ENCODE measurements around the gene HBA1. TPM values are rescaled to one million over a fixed set of nuclear protein-coding genes. Genes with fewer than 3 reads are reported as not detected.
"Not testable (repeated sequence)": the region's sequence is repeated elsewhere in the genome, so short reads cannot be mapped to it uniquely, and the experiment has no call there.

The HBA1 gene
- total RNA-seq, 1 experiment from 2014 or later = not detected

DNA sequence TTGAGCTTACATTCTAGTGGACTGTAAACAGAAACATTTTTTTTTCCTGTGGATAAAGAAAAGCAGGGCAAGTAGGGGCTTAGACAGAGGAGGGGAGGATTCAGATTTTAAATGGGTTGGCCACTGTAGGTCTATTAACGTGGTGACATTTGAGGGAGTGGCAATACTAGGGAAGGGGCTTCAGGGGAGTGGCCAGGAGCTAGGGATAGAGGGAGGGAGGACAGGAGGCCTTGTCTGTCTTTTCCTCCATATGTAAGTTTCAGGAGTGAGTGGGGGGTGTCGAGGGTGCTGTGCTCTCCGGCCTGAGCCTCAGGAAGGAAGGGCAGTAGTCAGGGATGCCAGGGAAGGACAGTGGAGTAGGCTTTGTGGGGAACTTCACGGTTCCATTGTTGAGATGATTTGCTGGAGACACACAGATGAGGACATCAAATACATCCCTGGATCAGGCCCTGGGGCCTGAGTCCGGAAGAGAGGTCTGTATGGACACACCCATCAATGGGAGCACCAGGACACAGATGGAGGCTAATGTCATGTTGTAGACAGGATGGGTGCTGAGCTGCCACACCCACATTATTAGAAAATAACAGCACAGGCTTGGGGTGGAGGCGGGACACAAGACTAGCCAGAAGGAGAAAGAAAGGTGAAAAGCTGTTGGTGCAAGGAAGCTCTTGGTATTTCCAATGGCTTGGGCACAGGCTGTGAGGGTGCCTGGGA lies 17.2 kb upstream of the HBA1 start:
- DNase-seq (ENCODE audit: low read depth) = no peak

DNA sequence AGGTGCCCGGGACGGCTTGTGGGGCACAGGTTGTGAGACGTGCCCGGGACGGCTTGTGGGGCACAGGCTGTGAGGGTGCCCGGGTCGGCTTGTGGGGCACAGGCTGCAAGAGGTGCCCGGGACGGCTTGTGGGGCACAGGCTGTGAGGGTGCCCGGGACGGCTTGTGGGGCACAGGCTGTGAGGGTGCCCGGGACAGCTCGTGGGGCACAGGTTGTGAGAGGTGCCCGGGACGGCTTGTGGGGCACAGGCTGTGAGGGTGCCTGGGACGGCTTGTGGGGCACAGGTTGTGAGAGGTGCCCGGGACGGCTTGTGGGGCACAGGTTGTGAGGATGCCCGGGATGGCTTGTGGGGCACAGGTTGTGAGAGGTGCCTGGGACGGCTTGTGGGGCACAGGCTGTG lies 16.2 kb upstream of the HBA1 start:
- not testable (repeated sequence) for DNase-seq (ENCODE audit: low read depth)

DNA sequence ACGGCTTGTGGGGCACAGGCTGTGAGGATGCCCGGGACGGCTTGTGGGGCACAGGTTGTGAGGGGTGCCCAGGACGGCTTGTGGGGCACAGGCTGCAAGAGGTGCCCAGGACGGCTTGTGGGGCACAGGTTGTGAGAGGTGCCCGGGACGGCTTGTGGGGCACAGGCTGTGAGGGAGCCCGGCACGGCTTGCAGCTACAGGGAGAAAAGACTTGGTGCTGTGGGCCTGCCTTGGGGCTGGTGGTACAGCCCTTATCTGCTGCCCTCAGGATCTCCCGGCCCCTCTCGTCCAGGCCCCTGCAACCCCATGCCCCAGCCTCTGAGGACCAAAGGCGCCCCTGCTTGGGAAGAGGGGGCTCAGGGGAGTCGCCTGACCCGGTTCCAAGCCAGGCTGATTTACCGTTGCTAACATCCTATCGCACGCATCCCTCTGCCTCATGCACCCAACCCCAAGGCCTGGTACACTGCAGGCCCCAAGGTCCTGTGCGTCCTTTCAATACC lies 15.7 kb upstream of the HBA1 start:
- no peak for DNase-seq (ENCODE audit: low read depth)

DNA sequence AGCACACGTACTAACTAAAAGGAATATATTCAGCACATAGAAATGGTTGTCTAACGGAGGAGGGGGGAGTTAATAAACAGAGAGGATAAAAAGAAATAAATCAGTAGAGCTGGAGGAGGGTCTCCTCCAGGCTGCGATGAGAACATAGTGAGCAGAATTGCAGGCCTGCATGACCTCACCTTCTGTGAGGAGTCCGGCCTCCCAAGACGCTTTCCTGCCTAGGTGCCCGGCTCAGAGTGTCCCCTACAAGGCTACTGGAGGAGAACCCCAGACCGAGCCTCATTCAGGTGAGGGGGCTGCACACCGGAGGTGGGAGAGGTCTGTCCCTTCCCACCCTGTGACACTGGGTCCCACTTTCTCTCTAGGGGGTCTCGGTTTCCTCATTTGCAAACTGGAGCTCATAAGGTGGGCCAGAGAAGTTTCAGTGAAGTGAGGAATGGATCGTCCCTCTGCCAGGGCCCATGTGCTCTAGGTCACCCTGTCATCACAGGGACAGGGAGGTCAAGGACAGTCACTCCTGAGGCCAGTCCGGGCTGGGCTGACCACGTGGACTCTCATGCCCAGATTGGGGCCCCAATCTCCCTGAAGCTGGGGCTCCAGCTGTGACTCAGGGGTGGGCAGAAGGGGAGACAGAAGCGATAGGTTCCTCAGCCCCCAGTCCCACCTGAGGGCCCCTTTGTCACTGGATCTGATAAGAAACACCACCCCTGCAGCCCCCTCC lies 14.0 kb upstream of the HBA1 start:
- DNase-seq (ENCODE audit: low read depth) = no peak

DNA sequence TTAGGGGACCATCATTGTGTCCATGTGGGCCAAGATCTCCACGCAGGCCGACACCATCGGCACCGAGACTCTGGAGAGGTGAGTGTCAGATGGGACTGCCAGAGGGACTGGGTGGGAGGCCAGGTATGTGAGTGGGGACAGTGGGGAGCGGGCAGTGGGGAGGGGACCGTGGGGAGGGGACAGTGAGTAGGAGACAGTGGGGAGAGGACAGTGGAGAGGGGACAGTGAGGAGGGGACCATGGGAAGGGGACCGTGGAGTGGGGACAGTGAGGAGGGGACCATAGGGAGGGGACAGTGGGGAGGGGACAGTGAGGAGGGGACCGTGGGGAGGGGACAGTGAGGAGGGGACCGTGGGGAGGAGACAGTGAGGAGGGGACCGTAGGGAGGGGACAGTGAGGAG lies 13.3 kb upstream of the HBA1 start:
- DNase-seq (ENCODE audit: low read depth) = not testable (repeated sequence)

DNA sequence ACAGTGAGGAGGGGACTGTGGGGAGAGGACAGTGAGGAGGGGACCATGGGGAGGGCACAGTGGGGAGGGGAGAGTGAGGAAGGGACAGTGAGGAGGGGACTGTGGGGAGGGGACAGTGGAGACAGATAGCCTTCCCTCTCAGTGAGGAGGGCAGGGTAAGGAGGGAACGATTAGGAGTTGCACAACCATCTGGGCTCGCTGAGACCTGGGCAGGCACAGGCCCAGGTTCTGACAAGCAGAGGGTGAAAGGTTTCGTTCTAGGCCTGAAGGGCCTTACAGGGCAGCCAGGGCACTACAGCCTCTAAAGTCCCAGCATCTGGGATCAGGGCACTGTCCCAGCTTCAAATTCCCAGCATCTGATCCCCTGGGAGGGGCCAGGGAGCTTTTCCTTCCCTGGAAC lies 12.8 kb upstream of the HBA1 start:
- not testable (repeated sequence) for DNase-seq (ENCODE audit: low read depth)

DNA sequence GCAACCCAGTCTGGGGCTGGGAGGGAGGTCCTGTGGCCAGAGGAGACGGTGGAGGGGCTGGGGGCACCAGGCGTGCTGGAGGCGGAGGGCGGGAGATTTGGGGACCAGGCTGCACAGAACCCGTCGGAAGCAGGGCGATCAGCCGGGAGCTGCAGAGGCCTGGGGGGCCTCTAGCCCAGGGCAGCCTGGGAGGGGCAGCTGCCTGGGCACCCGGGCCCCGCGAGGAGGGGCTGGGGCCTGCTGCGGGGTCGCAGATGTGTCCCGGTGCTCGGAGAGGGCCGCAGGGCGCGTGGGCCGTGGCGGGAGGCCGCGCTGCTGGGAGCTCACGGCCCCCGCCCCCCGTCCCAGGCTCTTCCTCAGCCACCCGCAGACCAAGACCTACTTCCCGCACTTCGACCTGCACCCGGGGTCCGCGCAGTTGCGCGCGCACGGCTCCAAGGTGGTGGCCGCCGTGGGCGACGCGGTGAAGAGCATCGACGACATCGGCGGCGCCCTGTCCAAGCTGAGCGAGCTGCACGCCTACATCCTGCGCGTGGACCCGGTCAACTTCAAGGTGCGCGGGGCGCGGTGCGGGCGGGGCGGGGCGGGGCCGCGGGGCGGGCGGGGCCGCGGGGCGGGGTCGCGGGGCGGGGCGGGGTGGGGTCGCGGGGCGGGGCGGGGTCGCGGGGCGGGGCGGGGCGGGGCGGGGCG lies 12.2 kb upstream of the HBA1 start:
- DNase-seq (ENCODE audit: low read depth) = not testable (repeated sequence)

DNA sequence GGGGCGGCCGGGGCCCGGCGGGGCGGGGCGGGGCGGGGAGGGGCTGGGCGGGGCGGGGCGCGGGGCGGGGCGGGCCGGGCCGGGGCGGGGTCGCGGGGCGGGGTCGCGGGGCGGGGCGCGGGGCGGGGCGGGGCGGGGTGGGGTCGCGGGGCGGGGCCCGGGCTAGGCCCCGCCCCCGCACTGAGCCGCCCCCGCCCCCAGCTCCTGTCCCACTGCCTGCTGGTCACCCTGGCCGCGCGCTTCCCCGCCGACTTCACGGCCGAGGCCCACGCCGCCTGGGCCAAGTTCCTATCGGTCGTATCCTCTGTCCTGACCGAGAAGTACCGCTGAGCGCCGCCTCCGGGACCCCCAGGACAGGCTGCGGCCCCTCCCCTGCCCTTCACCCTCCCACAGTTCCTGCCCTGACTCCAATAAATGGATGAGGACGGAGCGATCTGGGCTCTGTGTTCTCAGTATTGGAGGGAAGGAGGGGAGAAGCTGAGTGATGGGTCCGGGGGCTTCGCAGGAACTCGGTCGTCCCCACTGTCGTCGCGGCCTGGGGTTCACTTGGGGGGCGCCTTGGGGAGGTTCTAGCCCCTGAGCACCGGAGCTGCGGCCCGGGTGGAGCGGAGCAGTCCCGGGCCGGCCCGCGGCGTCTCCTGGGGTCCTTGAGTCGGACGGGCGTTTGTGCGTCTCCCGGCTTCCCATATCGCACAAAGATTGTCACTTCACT lies 11.5 kb upstream of the HBA1 start:
- DNase-seq (ENCODE audit: low read depth) = no peak

DNA sequence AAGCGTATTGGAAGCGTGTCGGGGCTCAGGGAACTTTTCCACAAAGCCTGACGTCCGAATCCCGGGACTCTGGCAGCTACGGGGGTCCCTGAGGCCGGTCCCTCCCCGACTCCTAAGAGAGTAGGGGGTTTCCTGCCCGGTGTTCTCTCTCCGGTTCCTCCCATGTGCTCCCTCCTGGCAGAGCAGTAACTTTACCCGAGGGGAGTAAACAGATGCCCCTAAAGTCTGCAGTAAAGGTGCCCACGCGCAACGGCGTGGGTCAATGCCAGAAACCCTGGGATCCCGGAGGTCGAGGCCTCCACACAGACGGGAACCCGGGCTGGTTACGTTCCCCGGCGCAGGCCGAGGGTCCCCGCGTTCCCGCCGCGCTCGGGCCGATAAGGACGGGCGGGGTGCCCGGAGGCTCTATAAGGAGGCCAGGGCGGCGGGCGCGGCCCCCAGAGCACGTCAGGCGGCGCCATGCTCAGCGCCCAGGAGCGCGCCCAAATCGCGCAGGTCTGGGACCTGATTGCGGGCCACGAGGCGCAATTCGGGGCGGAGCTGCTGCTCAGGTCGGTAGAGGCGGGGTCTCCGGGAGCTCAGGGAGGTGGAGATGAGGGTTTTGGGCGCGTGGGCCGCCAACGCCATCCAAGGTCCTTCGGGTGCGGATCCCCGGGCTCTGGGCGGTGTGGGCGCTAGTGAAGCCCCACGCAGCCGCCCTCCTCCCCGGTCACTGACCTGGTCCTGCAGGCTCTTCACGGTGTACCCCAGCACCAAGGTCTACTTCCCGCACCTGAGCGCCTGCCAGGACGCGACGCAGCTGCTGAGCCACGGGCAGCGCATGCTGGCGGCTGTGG lies 10.7 kb upstream of the HBA1 start, which contains the start of gene HBM:
Gene HBM (plus strand): TSS at position 440 of the 836 bp plus-strand sequence. CDS start 20 bp downstream, at position 460.
- no peak for DNase-seq (ENCODE audit: low read depth)

DNA sequence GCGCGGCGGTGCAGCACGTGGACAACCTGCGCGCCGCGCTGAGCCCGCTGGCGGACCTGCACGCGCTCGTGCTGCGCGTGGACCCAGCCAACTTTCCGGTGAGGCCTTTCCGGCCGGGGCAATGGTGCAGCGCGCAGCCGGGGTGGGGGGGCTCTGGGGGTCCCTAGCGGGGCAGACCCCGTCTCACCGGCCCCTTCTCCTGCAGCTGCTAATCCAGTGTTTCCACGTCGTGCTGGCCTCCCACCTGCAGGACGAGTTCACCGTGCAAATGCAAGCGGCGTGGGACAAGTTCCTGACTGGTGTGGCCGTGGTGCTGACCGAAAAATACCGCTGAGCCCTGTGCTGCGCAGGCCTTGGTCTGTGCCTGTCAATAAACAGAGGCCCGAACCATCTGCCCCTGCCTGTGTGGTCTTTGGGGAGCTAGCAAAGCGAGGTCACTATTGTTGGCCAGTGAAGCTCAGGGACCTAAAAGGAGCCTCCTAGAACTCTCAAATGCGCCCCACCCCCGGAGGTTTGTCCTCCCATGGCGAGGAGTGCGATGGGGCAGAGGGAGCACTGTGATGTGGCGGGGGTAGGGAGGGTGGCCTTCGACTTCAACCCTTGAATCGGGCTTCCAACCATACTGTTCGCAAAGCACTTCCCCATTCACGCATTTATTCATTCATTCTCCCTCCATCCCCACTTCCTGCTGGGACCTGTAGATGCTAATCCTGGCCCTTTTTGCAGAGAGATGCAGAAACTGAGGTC lies 9.9 kb upstream of the HBA1 start:
- DNase-seq (ENCODE audit: low read depth) = no peak

DNA sequence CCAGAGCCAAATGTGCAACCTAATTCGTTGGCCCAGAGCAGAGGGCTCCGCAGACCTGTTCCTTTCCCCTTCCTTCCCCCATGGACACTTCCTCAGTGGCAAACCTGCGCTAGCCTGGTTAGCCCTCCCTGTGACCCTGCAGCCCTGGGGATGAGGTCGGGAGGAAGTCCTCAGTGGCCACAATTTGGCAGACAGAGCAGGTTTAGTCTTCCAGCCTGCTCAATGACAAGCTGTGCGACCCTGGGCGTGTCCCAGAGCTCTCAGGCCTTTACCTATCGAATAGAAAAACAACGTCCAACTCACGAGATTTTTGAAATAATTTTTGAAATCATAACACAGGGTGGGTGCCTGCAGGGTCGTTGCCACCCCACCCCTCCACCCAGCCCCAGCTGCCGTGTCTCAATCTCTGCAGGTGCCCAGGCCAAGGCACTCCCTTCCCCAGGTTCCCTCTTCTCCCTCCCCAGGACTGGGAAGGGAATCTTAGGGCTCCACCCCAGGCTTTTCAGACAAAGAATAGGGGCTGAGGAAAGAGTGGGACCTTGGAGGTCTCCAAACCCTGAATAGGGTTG lies 9.3 kb upstream of the HBA1 start:
- no peak for DNase-seq (ENCODE audit: low read depth)

DNA sequence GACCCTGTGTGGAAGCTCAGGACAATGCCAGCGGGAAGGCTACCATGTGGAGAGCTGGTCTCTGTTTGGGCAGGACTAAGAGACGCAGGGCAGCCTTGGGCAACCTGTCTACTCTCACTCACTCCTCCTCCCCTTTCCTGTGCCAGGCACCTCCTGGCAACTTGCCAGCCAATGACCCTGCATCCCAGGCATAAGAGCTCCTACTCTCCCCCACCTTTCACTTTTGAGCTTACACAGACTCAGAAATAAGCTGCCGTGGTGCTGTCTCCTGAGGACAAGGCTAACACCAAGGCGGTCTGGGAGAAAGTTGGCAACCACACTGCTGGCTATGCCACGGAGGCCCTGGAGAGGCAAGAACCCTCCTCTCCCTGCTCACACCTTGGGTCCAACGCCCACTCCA lies 8.1 kb upstream of the HBA1 start:
- peak; percentile 29 for DNase-seq (ENCODE audit: low read depth)

DNA sequence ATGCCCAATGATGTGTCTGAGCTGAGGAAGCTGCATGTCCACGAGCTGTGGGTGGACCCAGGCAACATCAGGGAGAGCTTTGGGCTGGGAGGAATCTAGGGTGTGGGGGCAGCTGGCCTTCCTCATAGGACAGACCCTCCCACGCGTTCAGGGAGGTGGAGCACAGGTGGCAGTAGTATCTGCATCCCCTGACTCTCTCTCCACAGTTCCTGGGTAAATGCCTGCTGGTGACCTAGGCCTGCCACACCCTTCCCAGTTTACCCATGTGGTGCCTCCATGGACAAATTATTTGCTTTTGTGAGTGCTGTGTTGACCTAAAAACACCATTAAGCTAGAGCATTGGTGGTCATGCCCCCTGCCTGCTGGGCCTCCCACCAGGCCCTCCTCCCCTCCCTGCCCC lies 7.5 kb upstream of the HBA1 start:
- no peak for DNase-seq (ENCODE audit: low read depth)

DNA sequence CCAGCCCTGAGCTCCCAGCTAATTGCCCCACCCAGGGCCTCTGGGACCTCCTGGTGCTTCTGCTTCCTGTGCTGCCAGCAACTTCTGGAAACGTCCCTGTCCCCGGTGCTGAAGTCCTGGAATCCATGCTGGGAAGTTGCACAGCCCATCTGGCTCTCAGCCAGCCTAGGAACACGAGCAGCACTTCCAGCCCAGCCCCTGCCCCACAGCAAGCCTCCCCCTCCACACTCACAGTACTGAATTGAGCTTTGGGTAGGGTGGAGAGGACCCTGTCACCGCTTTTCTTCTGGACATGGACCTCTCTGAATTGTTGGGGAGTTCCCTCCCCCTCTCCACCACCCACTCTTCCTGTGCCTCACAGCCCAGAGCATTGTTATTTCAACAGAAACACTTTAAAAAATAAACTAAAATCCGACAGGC lies 6.4 kb upstream of the HBA1 start:
- peak; percentile 38 for DNase-seq (ENCODE audit: low read depth)

DNA sequence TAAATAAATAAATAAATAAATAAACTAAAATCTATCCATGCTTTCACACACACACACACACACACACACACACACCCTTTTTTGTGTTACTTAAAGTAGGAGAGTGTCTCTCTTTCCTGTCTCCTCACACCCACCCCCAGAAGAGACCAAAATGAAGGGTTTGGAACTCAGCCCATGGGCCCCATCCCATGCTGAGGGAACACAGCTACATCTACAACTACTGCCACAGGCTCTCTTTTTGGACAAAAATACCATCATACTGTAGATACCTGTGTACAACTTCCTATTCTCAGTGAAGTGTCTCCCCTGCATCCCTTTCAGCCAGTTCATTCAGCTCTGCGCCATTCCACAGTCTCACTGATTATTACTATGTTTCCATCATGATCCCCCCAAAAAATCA lies 5.7 kb upstream of the HBA1 start:
- DNase-seq (ENCODE audit: low read depth) = no peak

DNA sequence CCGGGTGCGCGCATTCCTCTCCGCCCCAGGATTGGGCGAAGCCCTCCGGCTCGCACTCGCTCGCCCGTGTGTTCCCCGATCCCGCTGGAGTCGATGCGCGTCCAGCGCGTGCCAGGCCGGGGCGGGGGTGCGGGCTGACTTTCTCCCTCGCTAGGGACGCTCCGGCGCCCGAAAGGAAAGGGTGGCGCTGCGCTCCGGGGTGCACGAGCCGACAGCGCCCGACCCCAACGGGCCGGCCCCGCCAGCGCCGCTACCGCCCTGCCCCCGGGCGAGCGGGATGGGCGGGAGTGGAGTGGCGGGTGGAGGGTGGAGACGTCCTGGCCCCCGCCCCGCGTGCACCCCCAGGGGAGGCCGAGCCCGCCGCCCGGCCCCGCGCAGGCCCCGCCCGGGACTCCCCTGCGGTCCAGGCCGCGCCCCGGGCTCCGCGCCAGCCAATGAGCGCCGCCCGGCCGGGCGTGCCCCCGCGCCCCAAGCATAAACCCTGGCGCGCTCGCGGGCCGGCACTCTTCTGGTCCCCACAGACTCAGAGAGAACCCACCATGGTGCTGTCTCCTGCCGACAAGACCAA lies 4.0 kb upstream of the HBA1 start, which contains the start of gene HBA2:
Gene HBA2 (plus strand): TSS at position 503 of the 568 bp plus-strand sequence. CDS start 37 bp downstream, at position 540.
- not testable (repeated sequence) for DNase-seq (ENCODE audit: low read depth)

DNA sequence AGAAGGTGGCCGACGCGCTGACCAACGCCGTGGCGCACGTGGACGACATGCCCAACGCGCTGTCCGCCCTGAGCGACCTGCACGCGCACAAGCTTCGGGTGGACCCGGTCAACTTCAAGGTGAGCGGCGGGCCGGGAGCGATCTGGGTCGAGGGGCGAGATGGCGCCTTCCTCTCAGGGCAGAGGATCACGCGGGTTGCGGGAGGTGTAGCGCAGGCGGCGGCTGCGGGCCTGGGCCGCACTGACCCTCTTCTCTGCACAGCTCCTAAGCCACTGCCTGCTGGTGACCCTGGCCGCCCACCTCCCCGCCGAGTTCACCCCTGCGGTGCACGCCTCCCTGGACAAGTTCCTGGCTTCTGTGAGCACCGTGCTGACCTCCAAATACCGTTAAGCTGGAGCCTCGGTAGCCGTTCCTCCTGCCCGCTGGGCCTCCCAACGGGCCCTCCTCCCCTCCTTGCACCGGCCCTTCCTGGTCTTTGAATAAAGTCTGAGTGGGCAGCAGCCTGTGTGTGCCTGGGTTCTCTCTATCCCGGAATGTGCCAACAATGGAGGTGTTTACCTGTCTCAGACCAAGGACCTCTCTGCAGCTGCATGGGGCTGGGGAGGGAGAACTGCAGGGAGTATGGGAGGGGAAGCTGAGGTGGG lies 3.1 kb upstream of the HBA1 start:
- not testable (repeated sequence) for DNase-seq (ENCODE audit: low read depth)

DNA sequence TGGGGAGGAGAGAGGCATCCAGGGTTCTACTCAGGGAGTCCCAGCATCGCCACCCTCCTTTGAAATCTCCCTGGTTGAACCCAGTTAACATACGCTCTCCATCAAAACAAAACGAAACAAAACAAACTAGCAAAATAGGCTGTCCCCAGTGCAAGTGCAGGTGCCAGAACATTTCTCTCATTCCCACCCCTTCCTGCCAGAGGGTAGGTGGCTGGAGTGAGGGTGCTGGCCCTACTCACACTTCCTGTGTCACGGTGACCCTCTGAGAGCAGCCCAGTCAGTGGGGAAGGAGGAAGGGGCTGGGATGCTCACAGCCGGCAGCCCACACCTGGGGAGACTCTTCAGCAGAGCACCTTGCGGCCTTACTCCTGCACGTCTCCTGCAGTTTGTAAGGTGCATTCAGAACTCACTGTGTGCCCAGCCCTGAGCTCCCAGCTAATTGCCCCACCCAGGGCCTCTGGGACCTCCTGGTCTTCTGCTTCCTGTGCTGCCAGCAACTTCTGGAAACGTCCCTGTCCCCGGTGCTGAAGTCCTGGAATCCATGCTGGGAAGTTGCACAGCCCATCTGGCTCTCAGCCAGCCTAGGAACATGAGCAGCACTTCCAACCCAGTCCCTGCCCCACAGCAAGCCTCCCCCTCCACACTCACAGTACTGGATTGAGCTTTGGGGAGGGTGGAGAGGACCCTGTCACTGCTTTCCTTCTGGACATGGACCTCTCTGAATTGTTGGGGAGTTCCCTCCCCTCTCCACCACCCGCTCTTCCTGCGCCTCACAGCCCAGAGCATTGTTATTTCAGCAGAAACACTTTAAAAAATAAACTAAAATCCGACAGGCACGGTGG lies 2.3 kb upstream of the HBA1 start:
- peak; percentile 38 for DNase-seq (ENCODE audit: low read depth)

Data from Daoy (cell line).